Fibroblast of lung (primary cell): ENCODE data around the gene FMNL2. TPM values are rescaled to one million over a fixed set of nuclear protein-coding genes. Genes with fewer than 3 reads are reported as not detected.

Source experiments
- DNase-seq, 2 donors: peaks; one replicate each; pipeline versions ENCODE4 v3.0.0 to v3.0.0-alpha.2; 2010; ENCODE audit warnings: low read depth in 2 of 2
- H2AFZ ChIP-seq: 2 replicates; pipeline ENCODE4 v1.5.1; 2012; ENCODE audit warnings: low read length, control low read depth, inconsistent platforms
- H3K27ac ChIP-seq: 2 replicates; pipeline ENCODE4 v1.5.1; 2011; ENCODE audit warnings: low read length, control low read depth; ENCODE audit not compliant: insufficient read depth
- H3K27me3 ChIP-seq: 2 replicates; pipeline ENCODE4 v1.5.1; 2011; ENCODE audit warnings: mild to moderate bottlenecking, low read length; ENCODE audit not compliant: control insufficient read depth, insufficient read depth
- H3K36me3 ChIP-seq: 2 replicates; pipeline ENCODE4 v1.5.1; 2011; ENCODE audit warnings: low read length; ENCODE audit not compliant: control insufficient read depth, insufficient read depth
- H3K4me1 ChIP-seq: 2 replicates; pipeline ENCODE4 v1.5.1; 2011; ENCODE audit warnings: low read length; ENCODE audit not compliant: control insufficient read depth, insufficient read depth; ENCODE audit errors: extremely low read depth
- H3K4me2 ChIP-seq: 2 replicates; pipeline ENCODE4 v1.5.1; 2011; ENCODE audit warnings: low read length, control low read depth; ENCODE audit not compliant: insufficient read depth; ENCODE audit errors: extremely low read depth
- H3K4me3 ChIP-seq, 4 experiments: fragments of 200-600 bp in 1 of 4; sonication (generic) in 1 of 4; replicated peaks in 1 of 4; 2 replicates each; pipeline ENCODE4 v1.5.1; 2011 to 2016; ENCODE audit warnings: low read length in 4 of 4, low read depth in 3 of 4, mild to moderate bottlenecking in 3 of 4, control low read depth in 2 of 4, inconsistent platforms in 1 of 4, mixed read lengths in 1 of 4; ENCODE audit not compliant: insufficient read depth in 1 of 4; ENCODE audit errors: control extremely low read depth in 1 of 4
- H3K79me2 ChIP-seq: 2 replicates; pipeline ENCODE4 v1.5.1; 2012; ENCODE audit warnings: mild to moderate bottlenecking, low read length, inconsistent platforms; ENCODE audit not compliant: control insufficient read depth, insufficient read depth
- H3K9ac ChIP-seq: 2 replicates; pipeline ENCODE4 v1.5.1; 2011; ENCODE audit warnings: mild to moderate bottlenecking, low read length, control low read depth; ENCODE audit not compliant: insufficient read depth
- H3K9me3 ChIP-seq: 2 replicates; pipeline ENCODE4 v1.5.1; 2012; ENCODE audit warnings: low read depth, low read length; ENCODE audit not compliant: control insufficient read depth, insufficient read depth
- H4K20me1 ChIP-seq: 2 replicates; pipeline ENCODE4 v1.5.1; 2011; ENCODE audit warnings: low read length; ENCODE audit not compliant: control insufficient read depth, insufficient read depth; ENCODE audit errors: extremely low read depth
- EZH2 ChIP-seq: IDR thresholded peaks from 2 replicates; pipeline ENCODE4 v1.5.1; 2012; ENCODE audit warnings: low read length, control low read depth, mild to moderate bottlenecking; ENCODE audit errors: missing control alignments
- polyA plus RNA-seq, 2 donors: library from polyadenylated mRNA; depleted of rRNA in 1 of 2; stranded (reverse) in 1 of 2; unstranded in 1 of 2; fragments of >200 nt; gene quantifications; 2 replicates each; pipeline ENCODE4 v1.2.1, GENCODE V29; 2011 to 2012; ENCODE audit warnings: missing spikeins in 1 of 2
- total RNA-seq: library from RNA; depleted of rRNA; stranded (reverse); fragments of >200 nt; gene quantifications from 2 replicates; pipeline ENCODE4 v1.2.1, GENCODE V29; 2014
- TF ChIP-seq, protein P1 (sequence below), 2 donors: IDR thresholded peaks in 1 of 2; conservative IDR thresholded peaks in 1 of 2; 1 replicate in 1 of 2; 2 replicates in 1 of 2; pipeline ENCODE4 v1.5.1; 2011 to 2012; ENCODE audit warnings: low read length in 2 of 2, control low read depth in 1 of 2, inconsistent platforms in 1 of 2, low read depth in 1 of 2, mild to moderate bottlenecking in 1 of 2

FMNL2 gene
- total and polyA plus RNA-seq, 2 donors (not counting 1 experiment from before 2014, with no cell fraction given): 12.0 to 30.2 TPM

DNA sequence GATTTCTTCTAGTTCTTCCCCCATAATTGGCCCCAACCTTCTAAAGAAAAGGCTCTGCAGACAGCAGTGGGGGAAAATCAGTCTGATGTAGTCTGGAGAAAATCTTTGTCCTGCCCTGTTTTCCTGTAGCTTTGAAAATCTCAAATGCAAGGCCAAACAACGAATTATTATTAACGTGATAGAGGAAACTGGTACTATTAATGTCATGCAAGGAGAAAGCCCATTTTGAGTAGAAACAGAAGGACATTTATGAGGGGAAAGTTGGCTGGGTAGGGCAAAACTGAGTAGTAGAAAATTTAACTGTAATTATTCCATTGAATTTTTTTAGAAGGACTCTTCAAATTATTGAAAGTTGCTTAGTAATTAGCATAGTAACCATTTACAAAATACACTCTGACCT is 98.8 kb downstream of the FMNL2 start:
- Histone ChIP-seq H3K27ac (no peak overlapping the region), H3K27me3 (no peaks in the 10 kb centered on the region), H3K4me3 (no peak overlapping the region), H3K9me3 (no peaks in the 10 kb centered on the region), H3K4me2 (no peak overlapping the region), H3K36me3 (no peaks in the 10 kb centered on the region), H2AFZ (no peak overlapping the region), H4K20me1 (no peaks in the 10 kb centered on the region), H3K79me2 (peaks cover 9% of the 10 kb centered on the region), H3K9ac (no peak overlapping the region), H3K4me1 (no peaks in the 10 kb centered on the region)
- no peak for DNase-seq
- TF ChIP-seq EZH2: no peak
- TF ChIP-seq, protein P1, sequence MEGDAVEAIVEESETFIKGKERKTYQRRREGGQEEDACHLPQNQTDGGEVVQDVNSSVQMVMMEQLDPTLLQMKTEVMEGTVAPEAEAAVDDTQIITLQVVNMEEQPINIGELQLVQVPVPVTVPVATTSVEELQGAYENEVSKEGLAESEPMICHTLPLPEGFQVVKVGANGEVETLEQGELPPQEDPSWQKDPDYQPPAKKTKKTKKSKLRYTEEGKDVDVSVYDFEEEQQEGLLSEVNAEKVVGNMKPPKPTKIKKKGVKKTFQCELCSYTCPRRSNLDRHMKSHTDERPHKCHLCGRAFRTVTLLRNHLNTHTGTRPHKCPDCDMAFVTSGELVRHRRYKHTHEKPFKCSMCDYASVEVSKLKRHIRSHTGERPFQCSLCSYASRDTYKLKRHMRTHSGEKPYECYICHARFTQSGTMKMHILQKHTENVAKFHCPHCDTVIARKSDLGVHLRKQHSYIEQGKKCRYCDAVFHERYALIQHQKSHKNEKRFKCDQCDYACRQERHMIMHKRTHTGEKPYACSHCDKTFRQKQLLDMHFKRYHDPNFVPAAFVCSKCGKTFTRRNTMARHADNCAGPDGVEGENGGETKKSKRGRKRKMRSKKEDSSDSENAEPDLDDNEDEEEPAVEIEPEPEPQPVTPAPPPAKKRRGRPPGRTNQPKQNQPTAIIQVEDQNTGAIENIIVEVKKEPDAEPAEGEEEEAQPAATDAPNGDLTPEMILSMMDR (conservative IDR thresholded peaks at IDR 0.05 in 1 of 2, IDR thresholded peaks at IDR 0.05 in 1 of 2; ENCODE audit: low read depth in 1 of 2, low read length in 2 of 2): no peak

DNA sequence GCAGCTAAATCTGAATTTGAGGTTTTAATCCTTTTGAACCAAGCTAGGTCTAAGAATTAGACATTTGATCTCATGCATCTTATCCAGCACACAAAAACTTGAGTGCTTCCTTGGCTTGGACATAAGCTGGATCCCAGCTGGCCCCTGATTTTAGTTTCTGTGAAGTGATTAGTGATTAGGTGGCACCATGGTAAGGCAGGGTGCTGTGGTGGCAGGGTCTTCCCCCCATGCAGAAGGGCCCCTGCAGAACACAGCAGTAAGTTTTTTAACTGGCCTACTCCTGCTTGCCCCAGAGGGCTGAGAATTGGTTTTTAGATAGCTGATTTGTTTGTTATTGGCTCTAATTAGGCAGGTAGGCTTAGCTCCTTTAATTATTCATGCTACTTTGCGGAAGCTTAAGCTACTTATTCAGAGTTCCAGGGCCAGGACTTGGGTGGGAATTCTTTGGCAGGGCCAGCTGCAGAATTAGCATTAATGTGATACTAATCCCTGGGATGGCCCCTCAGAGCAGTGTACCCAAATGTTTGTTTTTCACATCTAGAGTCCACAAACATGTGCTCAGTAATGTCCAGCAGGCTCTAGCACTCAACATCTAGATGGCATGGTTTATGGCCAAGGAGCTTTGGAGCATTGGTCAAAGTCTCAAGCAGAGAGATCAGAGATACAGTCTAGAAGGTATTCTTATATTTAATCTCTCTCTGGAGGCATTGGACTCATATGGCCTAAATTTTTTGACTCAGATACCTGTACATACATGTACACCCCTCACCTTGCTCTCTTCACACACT is 99.6 kb downstream of the FMNL2 start:
- Histone ChIP-seq H3K4me1 (no peaks in the 10 kb centered on the region), H3K27me3 (no peaks in the 10 kb centered on the region), H3K79me2 (peaks cover 8% of the 10 kb centered on the region), H3K27ac (no peak overlapping the region), H3K9ac (no peak overlapping the region), H3K9me3 (no peaks in the 10 kb centered on the region), H3K36me3 (no peaks in the 10 kb centered on the region), H3K4me2 (no peak overlapping the region), H3K4me3 (no peak overlapping the region), H2AFZ (no peak overlapping the region), H4K20me1 (no peaks in the 10 kb centered on the region)
- TF ChIP-seq, protein P1 (conservative IDR thresholded peaks at IDR 0.05 in 1 of 2, IDR thresholded peaks at IDR 0.05 in 1 of 2; ENCODE audit: low read depth in 1 of 2, low read length in 2 of 2): no peak
- no peak for TF ChIP-seq EZH2
- DNase-seq: no peak

DNA sequence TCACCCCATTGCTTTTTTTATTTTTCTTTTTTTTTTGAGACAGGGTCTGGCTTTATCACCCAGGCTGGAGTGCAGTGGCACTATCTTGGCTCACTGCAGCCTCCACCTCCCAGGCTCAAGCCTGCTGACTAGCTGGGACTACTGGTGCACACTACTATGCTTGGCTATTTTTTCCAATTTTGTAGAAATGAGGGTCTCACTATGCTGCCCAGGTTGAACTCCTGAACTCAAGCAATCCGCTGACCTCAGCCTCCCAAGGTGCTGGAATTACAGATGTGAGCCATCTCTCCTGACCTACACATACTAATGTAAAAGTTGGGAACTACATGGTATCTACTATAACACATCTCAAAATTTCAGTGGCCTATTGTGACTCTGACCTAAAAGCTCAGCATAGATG is 101.2 kb downstream of the FMNL2 start:
- no peak for TF ChIP-seq EZH2
- TF ChIP-seq, protein P1 (conservative IDR thresholded peaks at IDR 0.05 in 1 of 2, IDR thresholded peaks at IDR 0.05 in 1 of 2; ENCODE audit: low read depth in 1 of 2, low read length in 2 of 2): no peak
- Histone ChIP-seq H3K79me2 (peaks cover 4% of the 10 kb centered on the region), H3K4me1 (no peaks in the 10 kb centered on the region), H2AFZ (no peak overlapping the region), H3K36me3 (no peaks in the 10 kb centered on the region), H3K4me2 (no peak overlapping the region), H3K4me3 (no peak overlapping the region), H3K9ac (no peak overlapping the region), H3K9me3 (no peaks in the 10 kb centered on the region), H4K20me1 (no peaks in the 10 kb centered on the region), H3K27me3 (no peaks in the 10 kb centered on the region), H3K27ac (no peak overlapping the region)
- DNase-seq: no peak
